ENCODE results near the gene GALNS. TPM values are rescaled to one million over a fixed set of nuclear protein-coding genes. Genes with fewer than 3 reads are reported as not detected.

The GALNS gene
- total RNA-seq, 2 experiments from 2014 or later = 17.2 to 49.0 TPM

DNA sequence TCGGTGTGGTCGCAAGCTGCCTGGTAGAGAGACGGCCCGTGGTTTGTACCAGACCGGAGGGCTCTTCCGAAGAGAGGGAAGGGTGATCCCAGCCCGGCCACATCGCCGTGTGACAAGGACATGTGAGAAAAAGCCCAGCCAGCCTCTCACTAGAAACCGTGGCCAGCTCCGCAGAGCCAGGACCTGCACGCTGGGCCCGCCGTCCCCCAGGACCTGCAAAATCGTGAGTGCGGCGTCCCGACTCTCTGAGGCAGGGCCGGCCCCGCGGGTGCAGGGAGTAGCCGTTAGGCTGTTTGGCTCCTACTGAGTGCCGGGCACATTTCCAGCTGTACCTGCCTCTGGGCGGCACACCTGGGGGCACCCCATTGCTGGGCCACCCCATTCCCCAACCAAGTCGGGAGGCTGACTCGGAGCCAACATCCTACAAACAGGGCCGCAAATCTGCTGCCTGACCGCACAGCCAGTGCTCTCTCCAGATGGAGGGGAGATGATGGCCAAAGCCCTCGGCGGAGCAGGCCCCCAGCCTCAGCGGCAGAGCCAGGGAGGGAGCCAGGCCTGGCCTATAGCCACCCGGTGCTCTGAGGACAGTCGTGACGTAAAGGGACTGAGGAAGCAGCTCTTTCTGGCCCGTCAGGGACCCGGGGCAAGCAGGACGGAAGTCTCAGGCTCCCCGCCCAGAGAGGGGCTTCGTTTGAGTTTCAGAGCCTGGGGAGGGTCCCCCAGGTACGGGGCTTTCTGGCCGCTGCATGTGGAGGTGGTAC lies 43.3 kb upstream of the GALNS start:
- Histone ChIP-seq H3K9me3 (ENCODE audit: low read length) (no peaks in the 10 kb centered on the region), H2AFZ (ENCODE audit: low read length) (no peak overlapping the region), H3K27ac (ENCODE audit: low read depth, low read length, poor library complexity, severe bottlenecking) (no peak overlapping the region), H3K4me2 (ENCODE audit: low read length) (no peak overlapping the region), H3K36me3 (ENCODE audit: insufficient read depth, low read length) (no peaks in the 10 kb centered on the region), H3K79me2 (ENCODE audit: insufficient read depth, low read depth, low read length) (no peaks in the 10 kb centered on the region), H3K9me2 (ENCODE audit: insufficient read depth, low read length) (no peaks in the 10 kb centered on the region), H4K20me1 (ENCODE audit: insufficient read depth, low read length) (no peaks in the 10 kb centered on the region), H3K4me3 (ENCODE audit: low read depth, low read length, poor library complexity, severe bottlenecking) (no peak overlapping the region), H3K4me1 (ENCODE audit: insufficient read depth, low read length, poor library complexity, severe bottlenecking) (no peaks in the 10 kb centered on the region)
- BruUV-seq (replicated peaks) = no TSS peak
- TF ChIP-seq EZH2phosphoT487 (IDR thresholded peaks at IDR 0.05; ENCODE audit: borderline replicate concordance, low read depth, low read length) = no peak
- TF ChIP-seq, protein P1, sequence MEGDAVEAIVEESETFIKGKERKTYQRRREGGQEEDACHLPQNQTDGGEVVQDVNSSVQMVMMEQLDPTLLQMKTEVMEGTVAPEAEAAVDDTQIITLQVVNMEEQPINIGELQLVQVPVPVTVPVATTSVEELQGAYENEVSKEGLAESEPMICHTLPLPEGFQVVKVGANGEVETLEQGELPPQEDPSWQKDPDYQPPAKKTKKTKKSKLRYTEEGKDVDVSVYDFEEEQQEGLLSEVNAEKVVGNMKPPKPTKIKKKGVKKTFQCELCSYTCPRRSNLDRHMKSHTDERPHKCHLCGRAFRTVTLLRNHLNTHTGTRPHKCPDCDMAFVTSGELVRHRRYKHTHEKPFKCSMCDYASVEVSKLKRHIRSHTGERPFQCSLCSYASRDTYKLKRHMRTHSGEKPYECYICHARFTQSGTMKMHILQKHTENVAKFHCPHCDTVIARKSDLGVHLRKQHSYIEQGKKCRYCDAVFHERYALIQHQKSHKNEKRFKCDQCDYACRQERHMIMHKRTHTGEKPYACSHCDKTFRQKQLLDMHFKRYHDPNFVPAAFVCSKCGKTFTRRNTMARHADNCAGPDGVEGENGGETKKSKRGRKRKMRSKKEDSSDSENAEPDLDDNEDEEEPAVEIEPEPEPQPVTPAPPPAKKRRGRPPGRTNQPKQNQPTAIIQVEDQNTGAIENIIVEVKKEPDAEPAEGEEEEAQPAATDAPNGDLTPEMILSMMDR (conservative IDR thresholded peaks at IDR 0.05; ENCODE audit: low read length) = no peak
- POLR2A ChIA-PET = no interaction called here
- CTCF ChIA-PET (ENCODE audit: unreplicated experiment) = no interaction called here
- no peak for DNase-seq (ENCODE audit: low spot score)
- intact Hi-C loops (cut with micrococcal nuclease; ENCODE audit: unreplicated experiment) = no loop called here

DNA sequence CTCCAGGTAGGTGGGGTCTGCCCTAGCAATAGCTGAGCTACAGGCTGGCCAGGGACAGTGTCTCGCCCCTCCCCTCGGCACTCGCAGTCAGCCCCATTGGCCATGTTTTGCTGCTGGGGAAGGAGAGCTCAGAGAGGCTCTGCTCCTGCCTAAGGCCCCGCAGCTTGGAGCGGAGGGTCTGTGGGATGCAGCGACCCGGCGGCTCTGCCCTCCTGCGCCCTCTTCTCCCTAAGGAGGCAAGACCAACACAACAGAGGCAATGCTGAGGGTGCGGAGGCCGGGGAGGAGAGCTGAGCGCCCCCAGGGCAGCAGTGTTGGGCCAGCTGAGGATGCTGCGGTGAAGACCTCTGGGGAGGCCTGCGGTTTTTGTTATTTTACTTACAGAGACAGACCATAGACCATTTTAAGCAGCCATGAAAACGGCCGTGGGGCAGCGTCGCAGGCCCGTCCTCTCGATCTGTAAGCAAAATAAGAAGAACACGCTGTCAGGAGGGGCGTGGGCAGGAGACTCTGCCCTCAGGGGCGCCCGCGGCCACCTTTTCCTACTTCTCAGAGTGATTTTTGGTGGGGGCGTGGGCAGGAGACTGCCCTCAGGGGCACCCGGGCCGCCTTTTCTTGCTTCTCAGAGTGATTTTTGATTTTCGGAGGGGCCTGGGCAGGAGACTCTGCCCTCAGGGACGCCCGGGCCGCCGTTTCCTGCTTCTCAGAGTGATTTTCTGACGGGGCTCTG lies 41.1 kb upstream of the GALNS start:
- Histone ChIP-seq H3K36me3 (ENCODE audit: insufficient read depth, low read length) (no peaks in the 10 kb centered on the region), H3K79me2 (ENCODE audit: insufficient read depth, low read depth, low read length) (no peaks in the 10 kb centered on the region), H2AFZ (ENCODE audit: low read length) (no peak overlapping the region), H3K9me3 (ENCODE audit: low read length) (no peaks in the 10 kb centered on the region), H3K4me1 (ENCODE audit: insufficient read depth, low read length, poor library complexity, severe bottlenecking) (no peaks in the 10 kb centered on the region), H3K9me2 (ENCODE audit: insufficient read depth, low read length) (no peaks in the 10 kb centered on the region), H4K20me1 (ENCODE audit: insufficient read depth, low read length) (no peaks in the 10 kb centered on the region), H3K4me3 (ENCODE audit: low read depth, low read length, poor library complexity, severe bottlenecking) (no peak overlapping the region), H3K4me2 (ENCODE audit: low read length) (no peak overlapping the region), H3K27ac (ENCODE audit: low read depth, low read length, poor library complexity, severe bottlenecking) (no peak overlapping the region)
- ChIA-PET POLR2A (no interaction called here), CTCF (ENCODE audit: unreplicated experiment) (no interaction called here)
- no peak for TF ChIP-seq EZH2phosphoT487 (IDR thresholded peaks at IDR 0.05; ENCODE audit: borderline replicate concordance, low read depth, low read length)
- TF ChIP-seq, protein P1 (conservative IDR thresholded peaks at IDR 0.05; ENCODE audit: low read length) = no peak
- intact Hi-C loops (cut with micrococcal nuclease; ENCODE audit: unreplicated experiment) = no loop called here
- DNase-seq (ENCODE audit: low spot score) = no peak
- no TSS peak for BruUV-seq (replicated peaks)
